Ishikawa (cell line): ENCODE measurements around the gene TOR3A.

ENCODE experiments used
- CEBPB ChIP-seq: IDR thresholded peaks from 2 replicates; pipeline ENCODE4 v1.6.1; 2012
- CREB1 ChIP-seq: IDR thresholded peaks from 2 replicates; pipeline ENCODE4 v1.6.1; 2012; ENCODE audit warnings: low read depth
- EP300 ChIP-seq: IDR thresholded peaks from 2 replicates; pipeline ENCODE4 v1.6.1; 2012; ENCODE audit warnings: borderline replicate concordance
- FOXM1 ChIP-seq: IDR thresholded peaks from 2 replicates; pipeline ENCODE4 v1.6.1; 2012; ENCODE audit warnings: low read depth, borderline replicate concordance
- NFIC ChIP-seq: IDR thresholded peaks from 2 replicates; pipeline ENCODE4 v1.6.1; 2012
- TCF12 ChIP-seq: IDR thresholded peaks from 2 replicates; pipeline ENCODE4 v1.6.1; 2012; ENCODE audit warnings: low read depth
- YY1 ChIP-seq: IDR thresholded peaks from 2 replicates; pipeline ENCODE4 v1.6.1; 2012; ENCODE audit warnings: low read depth
- ZBTB7A ChIP-seq: IDR thresholded peaks from 2 replicates; pipeline ENCODE4 v1.6.1; 2012; ENCODE audit warnings: low read depth
- TF ChIP-seq, protein P1 (sequence below): IDR thresholded peaks from 2 replicates; pipeline ENCODE4 v1.6.1; 2012; ENCODE audit warnings: low read depth, mild to moderate bottlenecking

DNA sequence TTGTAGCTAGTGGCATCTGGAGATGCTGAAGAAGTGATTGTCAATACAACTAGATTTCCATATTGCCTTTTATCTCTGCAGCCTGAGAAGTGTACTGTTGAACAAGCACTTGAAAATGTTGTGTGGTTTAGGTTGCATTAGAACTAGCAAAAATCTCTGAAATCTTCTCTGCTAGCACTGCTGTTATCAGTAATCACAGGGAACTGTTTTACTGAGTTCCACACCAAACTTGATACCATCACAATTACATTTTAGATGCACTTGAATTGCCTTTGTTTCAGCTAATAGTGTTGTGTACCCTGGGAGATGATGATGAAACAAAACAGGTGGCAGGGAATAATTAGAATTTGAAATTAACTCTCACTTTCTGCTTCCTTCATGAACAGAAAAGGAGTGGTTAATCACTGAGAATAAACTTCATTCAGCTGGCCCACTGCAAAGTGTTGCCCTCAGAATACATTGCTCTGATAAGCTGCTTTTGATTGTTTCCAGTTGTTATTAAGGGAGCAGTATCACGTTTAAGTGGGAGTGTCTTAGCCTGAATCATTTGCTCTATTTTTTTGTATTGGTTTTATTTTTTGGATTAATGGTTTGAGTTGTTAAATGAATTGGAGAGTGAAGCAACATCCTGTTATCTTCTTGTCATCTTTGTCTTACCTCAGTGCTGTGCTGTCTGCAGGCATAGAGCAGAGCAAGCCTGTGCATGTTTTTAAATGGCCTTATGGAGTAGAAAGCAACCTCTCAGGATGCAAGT lies 43.2 kb upstream of the TOR3A start:
- no peak for TF ChIP-seq FOXM1
- TF ChIP-seq CREB1 = no peak
- TF ChIP-seq EP300 = no peak
- no peak for TF ChIP-seq ZBTB7A
- no peak for TF ChIP-seq YY1
- no peak for TF ChIP-seq TCF12
- TF ChIP-seq, protein P1, sequence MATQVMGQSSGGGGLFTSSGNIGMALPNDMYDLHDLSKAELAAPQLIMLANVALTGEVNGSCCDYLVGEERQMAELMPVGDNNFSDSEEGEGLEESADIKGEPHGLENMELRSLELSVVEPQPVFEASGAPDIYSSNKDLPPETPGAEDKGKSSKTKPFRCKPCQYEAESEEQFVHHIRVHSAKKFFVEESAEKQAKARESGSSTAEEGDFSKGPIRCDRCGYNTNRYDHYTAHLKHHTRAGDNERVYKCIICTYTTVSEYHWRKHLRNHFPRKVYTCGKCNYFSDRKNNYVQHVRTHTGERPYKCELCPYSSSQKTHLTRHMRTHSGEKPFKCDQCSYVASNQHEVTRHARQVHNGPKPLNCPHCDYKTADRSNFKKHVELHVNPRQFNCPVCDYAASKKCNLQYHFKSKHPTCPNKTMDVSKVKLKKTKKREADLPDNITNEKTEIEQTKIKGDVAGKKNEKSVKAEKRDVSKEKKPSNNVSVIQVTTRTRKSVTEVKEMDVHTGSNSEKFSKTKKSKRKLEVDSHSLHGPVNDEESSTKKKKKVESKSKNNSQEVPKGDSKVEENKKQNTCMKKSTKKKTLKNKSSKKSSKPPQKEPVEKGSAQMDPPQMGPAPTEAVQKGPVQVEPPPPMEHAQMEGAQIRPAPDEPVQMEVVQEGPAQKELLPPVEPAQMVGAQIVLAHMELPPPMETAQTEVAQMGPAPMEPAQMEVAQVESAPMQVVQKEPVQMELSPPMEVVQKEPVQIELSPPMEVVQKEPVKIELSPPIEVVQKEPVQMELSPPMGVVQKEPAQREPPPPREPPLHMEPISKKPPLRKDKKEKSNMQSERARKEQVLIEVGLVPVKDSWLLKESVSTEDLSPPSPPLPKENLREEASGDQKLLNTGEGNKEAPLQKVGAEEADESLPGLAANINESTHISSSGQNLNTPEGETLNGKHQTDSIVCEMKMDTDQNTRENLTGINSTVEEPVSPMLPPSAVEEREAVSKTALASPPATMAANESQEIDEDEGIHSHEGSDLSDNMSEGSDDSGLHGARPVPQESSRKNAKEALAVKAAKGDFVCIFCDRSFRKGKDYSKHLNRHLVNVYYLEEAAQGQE = no peak
- TF ChIP-seq CEBPB = no peak
- no peak for TF ChIP-seq NFIC
